ENCODE results near the gene DTHD1. TPM values are rescaled to one million over a fixed set of nuclear protein-coding genes. Genes with fewer than 3 reads are reported as not detected.

The DTHD1 gene
- total RNA-seq, 1 experiment from 2014 or later, result not detected

DNA sequence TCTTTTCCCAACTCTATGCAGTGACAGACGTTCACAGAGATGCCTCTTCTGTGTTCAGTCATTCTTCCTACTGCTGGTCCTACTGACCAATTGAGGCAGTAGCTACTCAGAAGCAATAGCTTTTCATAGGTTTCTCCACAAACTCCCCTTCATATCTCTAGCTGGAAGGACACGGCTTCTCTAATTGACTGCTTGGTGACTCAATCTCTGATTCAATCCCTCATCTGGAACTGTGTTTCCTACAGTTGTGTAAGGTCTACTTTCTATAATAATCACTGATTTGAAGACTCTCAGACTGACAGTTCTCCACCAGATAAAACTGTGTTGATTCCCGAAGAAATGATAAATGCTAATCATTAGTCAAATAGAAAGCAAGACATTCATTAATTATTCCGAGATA is 111.5 kb downstream of the DTHD1 start:
- H3K27me3 ChIP-seq (replicated peaks; ENCODE audit: insufficient read depth, low read depth, low read length, poor library complexity), result no peaks in the 10 kb centered on the region
- no peak for DNase-seq (ENCODE audit: low spot score)
- ChIA-PET POLR2A (ENCODE audit: low non-redundant PET) (no interaction called here), CTCF (no interaction called here)
- H3K4me3 ChIP-seq (ENCODE audit: low read depth, low read length, poor library complexity, severe bottlenecking), result no peak overlapping the region
- no peaks in the 10 kb centered on the region for H3K36me3 ChIP-seq (ENCODE audit: insufficient read depth, low read length, poor library complexity, severe bottlenecking)
- peaks cover 5% of the 10 kb centered on the region for H3K4me1 ChIP-seq (ENCODE audit: insufficient read depth, low read length, poor library complexity, severe bottlenecking)
- no TSS peak for BruUV-seq (replicated peaks)
- no peak overlapping the region for H3K27ac ChIP-seq (ENCODE audit: low read depth, low read length, poor library complexity, severe bottlenecking)
- no peaks in the 10 kb centered on the region for H3K9me3 ChIP-seq (ENCODE audit: low read depth, low read length, poor library complexity, severe bottlenecking)
- TF ChIP-seq, protein P1, sequence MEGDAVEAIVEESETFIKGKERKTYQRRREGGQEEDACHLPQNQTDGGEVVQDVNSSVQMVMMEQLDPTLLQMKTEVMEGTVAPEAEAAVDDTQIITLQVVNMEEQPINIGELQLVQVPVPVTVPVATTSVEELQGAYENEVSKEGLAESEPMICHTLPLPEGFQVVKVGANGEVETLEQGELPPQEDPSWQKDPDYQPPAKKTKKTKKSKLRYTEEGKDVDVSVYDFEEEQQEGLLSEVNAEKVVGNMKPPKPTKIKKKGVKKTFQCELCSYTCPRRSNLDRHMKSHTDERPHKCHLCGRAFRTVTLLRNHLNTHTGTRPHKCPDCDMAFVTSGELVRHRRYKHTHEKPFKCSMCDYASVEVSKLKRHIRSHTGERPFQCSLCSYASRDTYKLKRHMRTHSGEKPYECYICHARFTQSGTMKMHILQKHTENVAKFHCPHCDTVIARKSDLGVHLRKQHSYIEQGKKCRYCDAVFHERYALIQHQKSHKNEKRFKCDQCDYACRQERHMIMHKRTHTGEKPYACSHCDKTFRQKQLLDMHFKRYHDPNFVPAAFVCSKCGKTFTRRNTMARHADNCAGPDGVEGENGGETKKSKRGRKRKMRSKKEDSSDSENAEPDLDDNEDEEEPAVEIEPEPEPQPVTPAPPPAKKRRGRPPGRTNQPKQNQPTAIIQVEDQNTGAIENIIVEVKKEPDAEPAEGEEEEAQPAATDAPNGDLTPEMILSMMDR (conservative IDR thresholded peaks at IDR 0.05; ENCODE audit: low read depth, low read length), result no peak
- TF ChIP-seq EZH2 (IDR thresholded peaks at IDR 0.05; ENCODE audit: borderline replicate concordance, low read depth, low read length, poor library complexity, severe bottlenecking), result no peak
- intact Hi-C loops (cut with micrococcal nuclease; ENCODE audit: unreplicated experiment), result no loop called here

Other genes with a start within 250 kb of the DTHD1 start
- 0.06 and 0.20 TPM in 2 replicates for gene ARAP2, start 37.1 kb upstream of the DTHD1 start, total RNA-seq (2021)

Data from A673 (cell line).